Type B pancreatic cell (in vitro differentiated cells): ENCODE data around the gene HSPA4L. TPM values are rescaled to one million over a fixed set of nuclear protein-coding genes. Genes with fewer than 3 reads are reported as not detected.
A peak's percentile ranks its signal among the peaks of the same experiment; 100 is the strongest.

Source experiments
- DNase-seq: peaks from one replicate; pipeline ENCODE4 v3.0.0; 2021; ENCODE audit warnings: mixed read lengths; ENCODE audit not compliant: unreplicated experiment; ENCODE audit errors: extremely low spot score
- H3K27ac Mint-ChIP-seq: 2 replicates; pipeline ENCODE4 v1.8.0; 2021; ENCODE audit warnings: mild to moderate bottlenecking, mixed read lengths
- H3K27me3 Mint-ChIP-seq: 2 replicates; pipeline ENCODE4 v1.8.0; 2021; ENCODE audit warnings: mixed read lengths
- H3K36me3 Mint-ChIP-seq: 2 replicates; pipeline ENCODE4 v1.8.0; 2021; ENCODE audit warnings: mixed read lengths
- H3K4me1 Mint-ChIP-seq: one replicate; pipeline ENCODE4 v1.8.0; 2021; ENCODE audit warnings: mixed read lengths; ENCODE audit not compliant: unreplicated experiment
- H3K4me3 Mint-ChIP-seq: 2 replicates; pipeline ENCODE4 v1.8.0; 2021; ENCODE audit warnings: mild to moderate bottlenecking, mixed read lengths
- H3K9me3 Mint-ChIP-seq: 2 replicates; pipeline ENCODE4 v1.8.0; 2021; ENCODE audit warnings: mixed read lengths
- total RNA-seq: library from RNA; stranded (reverse); gene quantifications from 2 replicates; pipeline ENCODE4 v1.2.1, GENCODE V29; 2021; ENCODE audit warnings: low replicate concordance
- TF ChIP-seq, protein P1 (sequence below): fragments of 200-600 bp; sonication (generic); conservative IDR thresholded peaks from 2 replicates; pipeline ENCODE4 v1.5.0; 2021; ENCODE audit warnings: antibody characterized with exemption, mild to moderate bottlenecking

HSPA4L gene
- total RNA-seq, 1 donor from 2014 or later: 9.7 TPM

DNA sequence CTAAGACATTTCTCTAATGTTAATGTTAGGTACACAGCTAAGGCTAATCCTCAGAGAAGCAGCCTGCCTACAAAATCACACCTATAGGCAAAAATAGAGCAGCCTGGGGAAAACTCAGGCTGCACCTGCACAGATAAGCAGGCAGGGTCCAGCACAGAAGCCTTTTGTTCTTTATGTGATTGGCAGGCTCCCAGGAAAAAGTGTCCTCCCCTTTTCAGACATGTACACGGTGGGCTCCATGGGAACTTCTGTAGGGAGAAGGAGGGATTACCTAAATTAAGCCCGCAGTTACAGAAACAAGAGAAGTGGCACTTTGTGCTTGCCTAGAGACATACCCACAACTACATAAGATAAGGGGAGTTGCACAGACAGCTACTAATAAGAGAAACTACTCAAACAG lies 4.0 kb upstream of the HSPA4L start:
- H3K36me3 Mint-ChIP-seq: no peaks in the 10 kb centered on the region
- H3K9me3 Mint-ChIP-seq: no peaks in the 10 kb centered on the region
- TF ChIP-seq, protein P1, sequence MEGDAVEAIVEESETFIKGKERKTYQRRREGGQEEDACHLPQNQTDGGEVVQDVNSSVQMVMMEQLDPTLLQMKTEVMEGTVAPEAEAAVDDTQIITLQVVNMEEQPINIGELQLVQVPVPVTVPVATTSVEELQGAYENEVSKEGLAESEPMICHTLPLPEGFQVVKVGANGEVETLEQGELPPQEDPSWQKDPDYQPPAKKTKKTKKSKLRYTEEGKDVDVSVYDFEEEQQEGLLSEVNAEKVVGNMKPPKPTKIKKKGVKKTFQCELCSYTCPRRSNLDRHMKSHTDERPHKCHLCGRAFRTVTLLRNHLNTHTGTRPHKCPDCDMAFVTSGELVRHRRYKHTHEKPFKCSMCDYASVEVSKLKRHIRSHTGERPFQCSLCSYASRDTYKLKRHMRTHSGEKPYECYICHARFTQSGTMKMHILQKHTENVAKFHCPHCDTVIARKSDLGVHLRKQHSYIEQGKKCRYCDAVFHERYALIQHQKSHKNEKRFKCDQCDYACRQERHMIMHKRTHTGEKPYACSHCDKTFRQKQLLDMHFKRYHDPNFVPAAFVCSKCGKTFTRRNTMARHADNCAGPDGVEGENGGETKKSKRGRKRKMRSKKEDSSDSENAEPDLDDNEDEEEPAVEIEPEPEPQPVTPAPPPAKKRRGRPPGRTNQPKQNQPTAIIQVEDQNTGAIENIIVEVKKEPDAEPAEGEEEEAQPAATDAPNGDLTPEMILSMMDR: no peak
- DNase-seq: no peak
- peaks cover 19% of the 10 kb centered on the region for H3K27me3 Mint-ChIP-seq
- H3K4me1 Mint-ChIP-seq: peaks cover 2% of the 10 kb centered on the region
- H3K4me3 Mint-ChIP-seq: no peak overlapping the region
- H3K27ac Mint-ChIP-seq: no peak overlapping the region

GRCh38 chr4:127780598-127780997 lies 1.5 kb upstream of the HSPA4L start:
- Mint-ChIP-seq H3K9me3 (no peaks in the 10 kb centered on the region), H3K27me3 (peaks cover 31% of the 10 kb centered on the region), H3K27ac (peak overlapping the region; percentile 52), H3K4me1 (peaks cover 14% of the 10 kb centered on the region), H3K36me3 (no peaks in the 10 kb centered on the region), H3K4me3 (peak overlapping the region; percentile 82)
- TF ChIP-seq, protein P1: no peak
- no peak for DNase-seq

GRCh38 chr4:127781300-127782024 lies 660 bp upstream of the HSPA4L start:
- H3K27me3 Mint-ChIP-seq: peaks cover 31% of the 10 kb centered on the region

DNA sequence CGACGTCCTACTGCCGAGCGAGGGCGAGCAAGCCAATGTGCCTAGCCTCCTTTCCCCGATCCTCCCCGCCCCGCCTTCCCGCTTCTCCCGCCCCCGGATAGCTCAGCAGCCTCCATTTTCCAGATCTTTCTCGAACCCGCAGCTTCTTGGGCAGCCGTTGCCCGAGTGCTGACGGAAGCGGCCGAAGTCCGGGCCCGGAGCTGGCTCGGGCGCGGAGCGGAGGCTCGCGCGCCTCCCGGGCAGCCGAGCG lies 172 bp upstream of the HSPA4L start:
- no peaks in the 10 kb centered on the region for H3K36me3 Mint-ChIP-seq
- H3K4me3 Mint-ChIP-seq: peak overlapping the region; percentile 99
- TF ChIP-seq, protein P1: no peak
- H3K27ac Mint-ChIP-seq: no peak overlapping the region
- H3K27me3 Mint-ChIP-seq: peaks cover 31% of the 10 kb centered on the region
- H3K4me1 Mint-ChIP-seq: peaks cover 14% of the 10 kb centered on the region
- peak; percentile 88 for DNase-seq
- no peaks in the 10 kb centered on the region for H3K9me3 Mint-ChIP-seq

More at GRCh38 chr4:127781300-127782024, 660 bp upstream of the HSPA4L start:
- no peaks in the 10 kb centered on the region for H3K36me3 Mint-ChIP-seq
- no peak for DNase-seq
- TF ChIP-seq, protein P1: no peak
- peak overlapping the region; percentile 99 for H3K4me3 Mint-ChIP-seq
- H3K27ac Mint-ChIP-seq: peak overlapping the region; percentile 52
- no peaks in the 10 kb centered on the region for H3K9me3 Mint-ChIP-seq
- peaks cover 14% of the 10 kb centered on the region for H3K4me1 Mint-ChIP-seq

DNA sequence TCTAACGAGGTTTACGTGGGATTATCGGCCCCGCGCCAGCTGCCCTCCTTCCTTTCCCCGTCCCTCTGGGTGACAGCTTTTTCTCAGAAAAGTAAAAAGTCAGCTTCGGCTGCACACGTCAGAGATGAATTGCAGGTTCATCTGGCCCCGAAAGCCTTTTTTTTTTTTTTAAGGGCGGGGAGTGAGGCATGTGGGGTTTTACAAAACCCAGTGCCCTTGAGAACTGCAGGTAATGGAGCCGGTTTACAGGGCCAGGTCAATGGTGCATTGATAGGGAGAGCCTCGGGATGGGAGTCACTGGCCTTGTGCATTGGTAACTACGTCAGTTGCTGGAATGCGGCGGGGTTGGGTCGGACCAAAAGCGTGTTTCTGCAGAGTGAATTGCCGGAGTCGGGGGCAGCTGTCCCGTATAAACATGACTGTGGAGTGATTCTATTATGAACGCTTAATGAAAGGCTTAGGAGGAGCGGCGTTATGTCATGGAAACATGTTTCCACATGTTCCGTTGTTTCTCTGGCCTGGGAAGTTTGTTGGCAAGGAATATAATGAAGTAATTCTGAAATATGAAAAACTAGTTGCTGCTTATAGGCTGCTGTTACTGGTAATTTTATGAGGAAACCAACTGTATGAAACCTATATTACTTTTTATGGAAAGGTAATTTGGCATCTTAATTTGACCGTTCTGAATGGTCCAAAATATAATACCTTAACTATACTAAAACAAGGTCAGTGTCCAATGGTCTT lies 1.1 kb downstream of the HSPA4L start:
- peaks cover 14% of the 10 kb centered on the region for H3K4me1 Mint-ChIP-seq
- no peak for DNase-seq
- H3K27me3 Mint-ChIP-seq: peaks cover 27% of the 10 kb centered on the region
- peak overlapping the region; percentile 99 for H3K4me3 Mint-ChIP-seq
- no peaks in the 10 kb centered on the region for H3K36me3 Mint-ChIP-seq
- H3K27ac Mint-ChIP-seq: peak overlapping the region; percentile 98
- H3K9me3 Mint-ChIP-seq: peaks cover under 1% of the 10 kb centered on the region
- TF ChIP-seq, protein P1: no peak
